Activated CD4-positive, CD25-positive, alpha-beta regulatory T cell treated with anti-CD3 and anti-CD28 coated beads, Interleukin-2, amount 50 U/mL, for 16 hours (primary cell): ENCODE data around the gene HOXB2.

Experiments
- DNase-seq: peaks from one replicate; pipeline ENCODE4 v3.0.0-alpha.2; 2020; ENCODE audit warnings: low read depth, low spot score

The HOXB2 gene

GRCh38 chr17:48545022-48545375, at the start of gene HOXB2:
HOXB2 (minus strand) TSS chr17:48545109; CDS start chr17:48544911, 198 bp downstream.
- no peak for DNase-seq

- DNase-seq, result peak; percentile 58
These were observed 49.1 kb upstream of the HOXB2 start for GRCh38 chr17:48593840-48594537.

GRCh38 chr17:48593126-48593829, 48.4 kb upstream of the HOXB2 start, which contains the start of gene HOXB5:
HOXB5 (minus strand) TSS chr17:48593779; CDS start chr17:48593682, 97 bp downstream.
- DNase-seq, result no peak

- DNase-seq, result no peak
These were observed 47.7 kb upstream of the HOXB2 start for GRCh38 chr17:48592577-48592976.

- DNase-seq, result no peak
These were observed 47.2 kb upstream of the HOXB2 start for GRCh38 chr17:48592057-48592514.

- no peak for DNase-seq
These were observed 46.5 kb upstream of the HOXB2 start for GRCh38 chr17:48591255-48592056.

- DNase-seq, result no peak
These were observed 45.8 kb upstream of the HOXB2 start for GRCh38 chr17:48590607-48591161.

- no peak for DNase-seq
These were observed 45.1 kb upstream of the HOXB2 start, which contains the start of gene HOXB3 for GRCh38 chr17:48589831-48590606. HOXB3 (minus strand) TSS chr17:48590241; CDS start chr17:48552474, 37,767 bp downstream.

- DNase-seq, result no peak
These were observed 44.3 kb upstream of the HOXB2 start for GRCh38 chr17:48589060-48589830.

- no peak for DNase-seq
These were observed 43.6 kb upstream of the HOXB2 start for GRCh38 chr17:48588528-48588927.

- no peak for DNase-seq
These were observed 43.1 kb upstream of the HOXB2 start for GRCh38 chr17:48588074-48588415.

- no peak for DNase-seq
These were observed 42.6 kb upstream of the HOXB2 start for GRCh38 chr17:48587276-48588073.

- DNase-seq, result no peak
These were observed 41.7 kb upstream of the HOXB2 start for GRCh38 chr17:48586355-48587258.

GRCh38 chr17:48584223-48584741, 39.4 kb upstream of the HOXB2 start:
- no peak for DNase-seq

- DNase-seq, result no peak
These were observed 38.9 kb upstream of the HOXB2 start for GRCh38 chr17:48583708-48584222.

- DNase-seq, result no peak
These were observed 37.8 kb upstream of the HOXB2 start for GRCh38 chr17:48582750-48583069.

- DNase-seq, result no peak
These were observed 35.0 kb upstream of the HOXB2 start for GRCh38 chr17:48579760-48580554.

- DNase-seq, result no peak
These were observed 34.5 kb upstream of the HOXB2 start for GRCh38 chr17:48579471-48579759.
